Lower leg skin (tissue), 3 donors: ENCODE results near the gene FOXN4.

Experiments
- POLR2A ChIP-seq, 2 donors: fragments of 450-650 bp; IDR thresholded peaks; one replicate each; pipeline ENCODE4 v1.6.1; 2016 to 2017; ENCODE audit warnings: antibody characterized with exemption in 2 of 2, mild to moderate bottlenecking in 1 of 2, moderate library complexity in 1 of 2
- TF ChIP-seq, protein P1 (sequence below), 3 donors: fragments of 450-650 bp; IDR thresholded peaks; one replicate each; pipeline ENCODE4 v1.5.1; 2016; ENCODE audit warnings: antibody characterized with exemption in 3 of 3, mild to moderate bottlenecking in 3 of 3, moderate library complexity in 2 of 3

DNA sequence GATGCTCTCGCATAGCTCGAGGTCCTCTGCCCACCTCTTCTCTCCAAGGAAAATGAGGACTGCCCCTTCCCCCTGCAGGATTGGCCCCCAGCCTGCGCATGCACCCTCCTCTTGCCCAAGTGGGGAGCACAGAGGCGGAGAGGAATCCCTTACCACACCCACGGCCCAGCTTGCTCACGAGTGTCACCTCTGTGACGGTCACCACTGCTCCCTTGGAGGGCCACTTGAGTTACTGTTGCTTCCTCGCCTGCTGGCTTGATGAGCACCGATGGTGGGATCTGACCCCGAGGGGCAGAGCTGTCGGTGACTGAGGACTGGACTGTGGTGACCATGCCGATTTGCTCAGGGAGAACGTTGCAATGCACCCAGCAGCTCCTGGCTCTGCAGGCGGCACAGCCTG, 41.7 kb downstream of the FOXN4 start:
- TF ChIP-seq, protein P1, sequence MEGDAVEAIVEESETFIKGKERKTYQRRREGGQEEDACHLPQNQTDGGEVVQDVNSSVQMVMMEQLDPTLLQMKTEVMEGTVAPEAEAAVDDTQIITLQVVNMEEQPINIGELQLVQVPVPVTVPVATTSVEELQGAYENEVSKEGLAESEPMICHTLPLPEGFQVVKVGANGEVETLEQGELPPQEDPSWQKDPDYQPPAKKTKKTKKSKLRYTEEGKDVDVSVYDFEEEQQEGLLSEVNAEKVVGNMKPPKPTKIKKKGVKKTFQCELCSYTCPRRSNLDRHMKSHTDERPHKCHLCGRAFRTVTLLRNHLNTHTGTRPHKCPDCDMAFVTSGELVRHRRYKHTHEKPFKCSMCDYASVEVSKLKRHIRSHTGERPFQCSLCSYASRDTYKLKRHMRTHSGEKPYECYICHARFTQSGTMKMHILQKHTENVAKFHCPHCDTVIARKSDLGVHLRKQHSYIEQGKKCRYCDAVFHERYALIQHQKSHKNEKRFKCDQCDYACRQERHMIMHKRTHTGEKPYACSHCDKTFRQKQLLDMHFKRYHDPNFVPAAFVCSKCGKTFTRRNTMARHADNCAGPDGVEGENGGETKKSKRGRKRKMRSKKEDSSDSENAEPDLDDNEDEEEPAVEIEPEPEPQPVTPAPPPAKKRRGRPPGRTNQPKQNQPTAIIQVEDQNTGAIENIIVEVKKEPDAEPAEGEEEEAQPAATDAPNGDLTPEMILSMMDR (IDR thresholded peaks at IDR 0.05) = no peak
- no peak for TF ChIP-seq POLR2A (IDR thresholded peaks at IDR 0.05)
